Lung (tissue), 12 donors: ENCODE data around the gene PPARA. TPM values are rescaled to one million over a fixed set of nuclear protein-coding genes. Genes with fewer than 3 reads are reported as not detected.

ENCODE experiments used
- ATAC-seq: fragments of 200-7000 bp; cut with Tn5 transposase; one replicate; pipeline ENCODE4 v1.9.1; 2020; ENCODE audit warnings: moderate number of reproducible peaks; ENCODE audit not compliant: insufficient read depth, low FRiP score
- DNase-seq, 3 donors: peaks; one replicate each; pipeline ENCODE4 v3.0.0-alpha.2; 2013 to 2017
- H3K27ac ChIP-seq, 2 donors: one replicate each; pipeline ENCODE4 v1.5.1; 2013; ENCODE audit warnings: mild to moderate bottlenecking in 2 of 2, moderate library complexity in 2 of 2, control low read depth in 1 of 2, inconsistent platforms in 1 of 2, low read depth in 1 of 2, low read length in 1 of 2
- H3K27me3 ChIP-seq, 3 donors: one replicate each; pipeline ENCODE4 v1.5.1; 2013; ENCODE audit warnings: low read length in 2 of 3; ENCODE audit not compliant: control insufficient read depth in 3 of 3, insufficient read depth in 3 of 3
- H3K36me3 ChIP-seq, 4 donors: one replicate each; pipeline ENCODE4 v1.5.1; 2013; ENCODE audit warnings: low read length in 4 of 4, mild to moderate bottlenecking in 1 of 4, moderate library complexity in 1 of 4; ENCODE audit not compliant: control insufficient read depth in 4 of 4, insufficient read depth in 4 of 4
- H3K4me1 ChIP-seq, 5 donors: one replicate each; pipeline ENCODE4 v1.5.1; 2013; ENCODE audit warnings: low read length in 5 of 5, mild to moderate bottlenecking in 2 of 5, moderate library complexity in 1 of 5; ENCODE audit not compliant: control insufficient read depth in 5 of 5, insufficient read depth in 5 of 5
- H3K4me3 ChIP-seq: one replicate; pipeline ENCODE4 v1.5.1; 2013; ENCODE audit warnings: mild to moderate bottlenecking, control low read depth, moderate library complexity
- H3K9ac ChIP-seq, 2 donors: one replicate each; pipeline ENCODE4 v1.5.1; 2013; ENCODE audit warnings: low read length in 2 of 2, control low read depth in 1 of 2; ENCODE audit not compliant: insufficient read depth in 1 of 2
- H3K9me3 ChIP-seq, 4 donors: one replicate each; pipeline ENCODE4 v1.5.1; 2013; ENCODE audit warnings: low read length in 3 of 4, mild to moderate bottlenecking in 1 of 4, moderate library complexity in 1 of 4; ENCODE audit not compliant: control insufficient read depth in 4 of 4, insufficient read depth in 3 of 4
- CTCF ChIP-seq: IDR thresholded peaks from 2 replicates; pipeline ENCODE4 v1.5.1; 2012; ENCODE audit warnings: mild to moderate bottlenecking; ENCODE audit errors: control extremely low read depth, extremely low read depth
- WGBS, 2 donors: extraction: QIAGEN DNeasy Blood & Tissue Kit; methylation state at CpG; one replicate each; pipeline ENCODE4 v1.1.7; 2013; 5-methylcytosine and 5-hydroxymethylcytosine counted together
- polyA plus RNA-seq, 2 donors: library from polyadenylated mRNA; stranded (reverse); fragments of 200-250 nt; gene quantifications; one replicate each; pipeline ENCODE4 v1.2.1, GENCODE V29; 2013
- total RNA-seq, 2 donors: library from RNA; depleted of rRNA in 1 of 2; stranded (reverse); fragments of >200 nt in 1 of 2; gene quantifications; one replicate each; pipeline ENCODE4 v1.2.1, GENCODE V29; 2014 to 2021
- donor health status: control.
- donor health status: control.
- donor health status: Bipolar disorder and iron deficiency.
- donor health status: healthy.
- donor health status: DM: yes; HTN: yes; CAD: no.

PPARA gene
- total and polyA plus RNA-seq, 4 donors = 4.4 to 18.1 (median 11.0) TPM

GRCh38 chr22:46224044-46224897 is 73.9 kb downstream of the PPARA start:
- DNase-seq (no peak), ATAC-seq (no peak)
- Histone ChIP-seq H3K27me3 (no peaks in the 10 kb centered on the region), H3K4me1 (no peaks in the 10 kb centered on the region), H3K27ac (no peak overlapping the region), H3K9ac (no peak overlapping the region), H3K36me3 (peaks cover 10 to 23% (median 17%) of the 10 kb centered on the region in 4 donors), H3K4me3 (no peak overlapping the region), H3K9me3 (no peaks in the 10 kb centered on the region)
- 89 to 93% methylated on average over 23 of the region's 23 CpGs for WGBS, 2 donors
- no peak for TF ChIP-seq CTCF

DNA sequence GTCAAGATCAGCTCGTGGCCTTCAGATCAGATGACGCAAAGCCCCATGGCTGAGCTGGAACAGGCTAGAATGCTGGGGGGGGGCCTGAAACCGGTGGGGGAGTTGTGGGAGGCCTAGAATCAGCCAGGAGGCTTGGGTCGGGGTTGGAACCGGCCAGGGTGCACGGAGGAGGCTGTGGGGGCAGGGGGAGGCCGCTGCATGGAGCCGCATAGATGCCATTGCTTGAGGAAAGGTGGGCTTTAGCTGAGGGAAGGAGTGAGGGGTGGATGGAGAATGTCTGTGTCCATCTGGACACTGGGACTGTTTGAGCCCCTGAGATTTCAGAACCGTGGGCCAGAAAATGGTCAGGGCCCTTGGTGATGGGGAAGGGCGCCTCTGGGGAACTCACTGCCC is 74.6 kb downstream of the PPARA start:
- H3K27ac ChIP-seq = no peak overlapping the region
- DNase-seq (no peak), ATAC-seq (no peak)
- H3K36me3 ChIP-seq = peaks cover 3 to 19% (median 14%) of the 10 kb centered on the region in 4 donors
- H3K9me3 ChIP-seq = no peaks in the 10 kb centered on the region
- H3K4me3 ChIP-seq = no peak overlapping the region
- TF ChIP-seq CTCF = no peak
- H3K4me1 ChIP-seq = no peaks in the 10 kb centered on the region
- H3K27me3 ChIP-seq = no peaks in the 10 kb centered on the region
- no peak overlapping the region for H3K9ac ChIP-seq
- WGBS, 2 donors = 88% methylated on average over 10 of the region's 10 CpGs

DNA sequence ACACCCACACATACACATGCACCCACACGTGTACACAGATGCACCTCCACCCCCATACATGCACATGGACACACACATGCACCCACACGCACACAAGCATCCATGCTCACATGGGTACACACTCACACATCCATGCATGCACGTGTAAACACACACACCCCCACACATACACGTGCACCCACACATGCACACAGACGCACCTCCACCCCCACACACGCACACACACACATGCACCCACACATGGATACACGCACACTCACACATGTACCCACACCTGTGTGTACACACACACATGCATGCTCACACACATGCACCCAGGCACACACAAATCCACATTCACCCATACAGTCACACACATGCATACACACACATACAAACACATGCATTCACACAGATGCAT is 75.3 kb downstream of the PPARA start:
- H3K27me3 ChIP-seq = no peaks in the 10 kb centered on the region
- DNase-seq = no peak
- 87 to 100% methylated on average over 7 of the region's 7 CpGs for WGBS, 2 donors
- no peak for ATAC-seq
- no peak overlapping the region for H3K4me3 ChIP-seq
- H3K36me3 ChIP-seq = peaks cover 2 to 17% (median 11%) of the 10 kb centered on the region in 4 donors
- no peak overlapping the region for H3K9ac ChIP-seq
- H3K9me3 ChIP-seq = no peaks in the 10 kb centered on the region
- no peak for TF ChIP-seq CTCF
- no peak overlapping the region for H3K27ac ChIP-seq
- no peaks in the 10 kb centered on the region for H3K4me1 ChIP-seq
